HG02678 (cell line): ENCODE measurements around the gene JPH3.

Source experiments
- ATAC-seq: cut with Tn5 transposase; IDR thresholded peaks from one replicate; pipeline ENCODE4 v1.9.1; 2021; ENCODE audit warnings: mild to moderate bottlenecking, moderate library complexity; ENCODE audit not compliant: unreplicated experiment

Gene JPH3

DNA sequence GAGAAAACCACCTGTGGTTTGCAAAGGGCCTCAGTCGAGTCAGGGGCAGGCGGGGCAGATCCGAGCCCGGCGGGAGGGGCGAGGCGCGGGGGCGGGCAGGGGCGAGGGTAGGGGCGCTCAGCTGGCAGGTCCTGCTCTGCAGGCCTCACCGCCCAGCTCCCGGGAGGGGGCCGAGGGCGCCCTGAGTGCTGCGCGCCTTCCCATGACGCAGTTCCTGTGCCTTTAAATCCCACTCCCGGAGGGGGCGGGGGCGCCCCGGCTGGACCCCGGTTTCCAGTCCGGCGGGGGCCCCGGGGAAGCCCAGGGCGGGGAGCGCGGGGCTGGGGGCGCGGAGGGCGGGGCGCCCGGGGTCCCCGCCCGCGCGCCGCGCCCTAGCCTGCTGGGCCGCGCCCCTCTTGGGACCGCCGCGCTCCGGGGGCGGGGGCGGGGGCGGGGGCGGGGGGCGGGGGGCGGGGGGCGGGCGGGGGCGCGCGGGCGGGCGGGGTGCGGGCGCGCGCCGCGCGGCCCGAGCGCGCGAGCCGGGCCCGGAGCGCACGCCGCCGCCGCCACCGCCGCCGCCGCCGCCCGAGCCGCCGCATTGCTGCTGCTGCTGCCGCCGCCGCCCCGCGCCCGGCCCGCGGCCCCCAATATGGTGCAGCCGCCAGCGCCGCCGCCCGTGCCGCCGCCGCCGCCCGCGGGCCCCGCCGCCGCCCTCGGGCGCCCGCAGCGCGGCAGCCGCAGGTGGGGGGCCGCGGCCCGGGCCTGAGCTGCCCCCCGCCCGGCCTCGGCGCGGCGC is at the start of gene JPH3:
TSS of gene JPH3 (plus strand) at position 508 of the 775 bp plus-strand sequence. CDS start 639 bp downstream, outside the sequence.
- no peak for ATAC-seq

DNA sequence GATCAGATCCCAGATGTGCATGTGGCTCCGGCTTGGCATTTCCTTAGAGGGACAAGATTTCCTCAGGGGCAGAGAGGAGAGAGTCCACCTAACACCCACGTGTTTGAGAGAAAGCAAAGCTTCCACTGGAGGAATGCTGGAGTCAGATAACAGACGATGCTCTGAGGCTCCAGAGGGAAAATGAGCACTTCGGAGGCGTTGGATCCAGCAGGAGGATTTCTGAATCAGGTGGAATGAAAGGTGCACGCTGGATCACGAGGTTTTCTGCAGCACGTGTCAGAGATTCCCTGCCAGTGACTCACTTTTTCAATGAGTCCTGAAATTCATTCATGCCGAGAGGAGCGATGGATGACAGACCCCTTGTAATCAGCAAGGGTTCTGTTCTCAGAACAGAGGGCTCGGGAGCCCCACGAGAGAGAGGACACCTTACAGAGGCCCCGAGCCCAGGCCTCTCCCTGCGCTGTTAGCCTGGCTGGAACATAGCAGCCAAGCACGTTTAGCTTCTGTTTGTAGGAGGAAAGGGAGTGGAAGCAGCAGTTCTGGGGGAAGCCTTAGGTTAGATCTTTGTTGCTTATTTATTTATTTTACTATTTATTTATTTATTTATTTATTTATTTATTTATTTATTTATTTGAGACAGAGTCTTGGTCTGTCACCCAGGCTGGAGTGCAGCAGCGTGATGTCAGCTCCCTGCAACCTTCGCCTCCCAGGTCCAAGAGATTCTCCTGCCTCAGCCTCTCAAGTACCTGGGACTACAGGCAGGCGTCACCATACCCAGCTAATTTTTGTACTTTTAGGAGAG is 49.3 kb upstream of the JPH3 start:
- no peak for ATAC-seq

DNA sequence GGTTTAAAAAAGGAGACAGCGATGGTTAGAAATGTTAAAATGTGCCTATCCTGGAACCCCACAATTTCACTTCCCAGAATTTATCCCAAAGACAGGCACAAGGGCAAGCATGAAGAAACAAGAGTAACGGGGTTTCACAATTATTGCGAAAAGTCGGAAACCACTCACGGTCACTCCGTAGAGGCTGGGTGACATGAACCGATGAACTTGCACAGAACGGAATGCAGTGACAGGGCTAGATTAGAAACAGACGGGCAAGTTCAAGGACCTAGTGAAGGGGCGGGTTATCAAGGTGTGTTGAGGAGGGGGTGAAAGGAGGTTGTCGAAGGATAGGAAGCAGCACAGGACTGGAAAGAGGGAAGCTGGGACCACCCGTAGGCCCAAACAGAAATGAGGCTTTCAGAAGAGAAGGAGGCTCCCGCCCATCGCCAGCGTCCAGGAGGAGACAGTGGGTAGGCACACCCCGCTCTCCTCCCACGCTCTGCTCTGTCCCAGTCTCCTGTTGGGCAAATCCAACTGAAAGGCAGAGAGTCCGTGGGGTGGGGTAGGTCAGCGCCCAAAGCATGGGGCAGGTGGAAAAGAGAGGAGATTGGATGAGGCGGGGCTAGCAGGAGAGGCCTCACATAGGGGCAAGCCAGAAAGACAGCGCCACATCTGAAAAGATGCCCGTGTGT is 47.4 kb upstream of the JPH3 start:
- no peak for ATAC-seq

DNA sequence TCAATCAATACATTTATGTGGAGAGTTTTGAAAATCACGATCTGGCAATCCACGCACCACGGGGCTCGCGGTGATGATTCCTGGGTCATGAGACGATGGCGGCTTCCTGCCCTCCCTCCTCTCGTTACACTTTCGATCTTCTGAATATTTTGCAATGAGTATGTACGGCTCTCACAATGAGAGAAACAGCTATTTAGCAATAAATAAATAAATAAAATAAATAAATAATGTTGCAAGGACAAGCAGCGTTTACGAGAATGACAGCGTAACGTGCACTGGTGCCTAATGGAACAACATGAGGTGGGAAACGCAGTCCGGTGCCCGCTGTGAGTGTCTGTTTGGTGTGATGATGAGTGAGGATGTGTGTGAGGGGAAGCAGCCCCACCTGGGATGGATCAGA is 46.7 kb upstream of the JPH3 start:
- no peak for ATAC-seq

DNA sequence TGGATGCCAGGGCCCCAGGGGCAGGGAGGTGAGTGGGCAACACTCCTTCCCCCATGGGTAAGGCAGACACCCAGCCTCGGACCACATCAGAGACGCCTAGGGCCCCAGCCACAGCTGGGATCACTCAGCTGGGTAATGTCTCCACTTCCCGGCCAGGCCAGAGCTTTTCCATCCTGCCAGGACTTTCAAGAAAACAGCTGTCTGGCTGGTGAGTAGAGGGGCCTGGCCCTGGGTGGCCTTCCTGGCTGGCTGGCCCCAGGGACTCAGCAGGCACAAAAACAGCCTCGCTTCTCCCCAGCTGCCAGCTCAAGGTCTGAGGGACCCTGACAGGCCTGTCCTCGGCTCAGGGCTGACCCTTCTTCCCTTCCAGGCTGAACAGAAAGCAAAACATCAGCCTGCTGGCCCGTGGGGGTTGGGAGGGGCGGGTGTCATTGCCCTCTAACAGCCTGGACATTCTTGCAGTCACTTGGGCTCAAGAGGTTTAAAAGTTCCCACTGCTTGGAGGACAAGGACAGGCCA is 45.3 kb upstream of the JPH3 start:
- ATAC-seq, result no peak

DNA sequence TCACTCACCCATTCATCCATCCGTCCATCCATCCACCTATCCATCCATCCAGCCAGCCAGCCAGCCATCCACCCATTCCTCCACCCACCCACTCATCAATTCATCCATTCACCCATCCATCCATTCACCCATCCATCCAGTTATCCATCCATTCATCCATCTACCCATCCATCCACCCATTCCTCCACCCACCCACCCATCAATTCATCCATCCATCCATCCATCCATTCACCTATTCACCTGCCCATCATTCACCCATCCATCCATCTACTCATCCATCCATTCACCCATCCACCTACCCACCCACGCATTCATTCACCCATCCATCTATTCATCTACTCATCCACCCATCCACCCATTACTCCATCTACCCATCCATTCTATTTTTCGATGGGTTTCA is 43.6 kb upstream of the JPH3 start:
- ATAC-seq, result no peak

DNA sequence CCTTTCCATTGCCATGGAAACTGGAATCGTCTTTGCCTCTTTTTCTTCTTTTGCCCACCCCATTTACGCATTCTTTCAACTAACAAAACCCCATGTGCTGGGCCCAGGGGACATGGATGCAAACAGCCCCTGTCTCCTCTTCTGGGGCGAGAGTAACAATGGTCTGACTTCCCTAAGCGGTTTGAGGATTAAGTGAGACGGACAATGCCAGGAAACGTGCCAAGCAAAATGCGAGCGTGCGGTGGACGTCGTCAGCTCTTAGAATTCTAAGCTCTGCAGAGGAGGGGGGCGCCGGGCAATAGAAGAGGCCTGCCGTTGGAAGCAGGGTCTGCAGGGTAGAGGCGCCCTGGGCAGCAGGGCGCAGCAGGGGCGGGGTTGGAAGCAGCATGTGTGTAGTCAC is 42.4 kb upstream of the JPH3 start:
- no peak for ATAC-seq

DNA sequence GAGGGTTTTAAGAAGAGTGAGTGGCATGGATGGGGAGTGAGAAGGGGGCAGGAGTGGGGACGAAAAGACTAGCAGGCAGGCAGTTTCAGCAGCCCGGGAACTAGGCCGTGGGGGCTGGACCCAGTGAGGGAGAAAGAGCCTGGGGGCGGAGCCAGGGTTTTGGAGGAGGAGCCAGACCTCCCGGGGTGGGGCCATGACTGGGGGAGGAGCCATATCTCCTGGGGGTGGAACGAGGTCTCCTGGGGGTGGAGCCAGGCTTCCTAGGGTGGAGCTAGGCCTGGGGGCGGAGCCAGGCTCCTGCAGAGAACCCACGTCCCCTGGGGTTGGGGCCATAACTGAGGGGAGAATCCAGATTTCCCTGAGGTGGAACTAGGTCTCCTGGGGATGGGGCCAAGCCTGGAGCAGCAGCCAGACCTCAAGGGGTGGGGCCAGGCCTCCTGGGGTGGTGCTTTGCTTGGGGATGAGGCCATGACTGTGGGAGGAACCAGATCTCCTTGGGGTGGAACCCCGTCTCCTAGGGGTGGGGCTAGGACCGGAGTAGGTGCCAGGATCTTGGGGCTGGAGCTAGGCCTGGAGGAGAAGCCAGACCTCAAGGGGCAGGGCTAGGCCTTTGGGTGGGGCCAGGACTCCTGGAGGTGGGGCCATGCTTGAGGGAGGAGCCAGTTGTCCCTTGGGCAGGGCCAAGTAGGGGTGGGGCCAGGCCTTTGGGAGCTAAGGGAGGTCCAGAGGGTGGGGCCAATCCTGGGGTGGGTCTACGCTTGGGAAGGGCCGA is 41.7 kb upstream of the JPH3 start:
- ATAC-seq, result no peak

DNA sequence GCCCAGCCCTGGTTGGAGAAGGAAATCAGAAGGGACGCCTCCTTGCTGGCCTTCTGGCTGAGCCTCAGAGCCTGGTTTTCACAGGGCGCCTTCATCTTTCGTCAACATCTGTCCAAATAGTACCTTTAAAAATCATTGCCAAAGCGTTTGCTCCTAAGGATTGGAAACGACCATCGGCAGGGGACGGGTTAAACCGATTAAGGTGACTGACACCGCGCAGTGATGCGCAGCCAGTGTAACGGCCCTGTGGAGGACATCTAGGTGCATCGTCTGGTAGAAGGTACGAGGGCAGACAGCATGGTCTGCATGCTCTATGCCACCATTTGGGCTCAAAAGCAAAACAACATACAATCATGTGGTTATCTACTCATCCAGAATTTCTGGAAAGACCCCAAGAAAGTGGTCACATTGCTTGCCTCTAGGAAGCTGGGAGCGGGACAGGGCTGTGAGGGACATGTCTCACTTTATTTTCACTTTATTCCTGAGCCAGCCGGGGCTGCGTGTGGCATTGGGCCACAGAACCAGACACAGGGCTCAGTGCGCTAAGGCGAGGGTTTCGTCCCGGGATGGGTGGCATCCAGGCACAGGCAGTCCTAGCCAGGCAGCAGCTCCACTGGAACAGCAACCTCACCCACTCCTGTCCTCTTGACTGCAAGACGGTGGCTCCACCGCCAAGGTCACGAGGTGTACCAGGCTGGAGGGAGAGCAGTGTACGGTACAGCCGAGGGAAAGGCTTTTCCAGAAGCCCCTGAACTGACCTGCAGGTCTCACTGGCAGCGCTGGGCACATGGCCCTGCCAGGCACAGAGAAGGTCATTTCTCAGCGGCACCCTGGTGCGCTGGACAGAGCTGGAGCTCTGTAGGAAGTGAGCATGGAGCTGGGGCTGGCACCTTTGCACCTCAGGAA is 40.9 kb upstream of the JPH3 start:
- ATAC-seq, result no peak

DNA sequence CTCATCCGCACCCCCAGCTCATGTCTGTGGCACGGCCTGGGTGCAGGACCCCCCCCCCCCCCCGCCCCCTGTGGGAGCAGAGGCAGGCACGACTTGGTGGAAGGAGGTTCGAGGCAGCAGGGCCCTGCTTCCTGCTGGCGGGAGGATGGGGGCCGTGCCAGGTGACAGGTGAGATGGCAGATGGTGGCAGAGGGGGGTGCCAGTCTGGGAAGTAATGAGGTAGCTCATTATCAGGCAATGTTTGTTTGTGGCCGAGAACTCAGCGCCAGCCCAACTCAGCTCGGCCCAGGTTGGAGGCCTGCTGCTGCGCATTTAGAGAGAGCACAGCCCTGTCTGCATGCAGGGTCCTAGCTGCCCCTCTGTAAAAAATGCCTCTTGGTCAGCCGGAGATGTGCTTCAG is 40.1 kb upstream of the JPH3 start:
- ATAC-seq, result no peak

DNA sequence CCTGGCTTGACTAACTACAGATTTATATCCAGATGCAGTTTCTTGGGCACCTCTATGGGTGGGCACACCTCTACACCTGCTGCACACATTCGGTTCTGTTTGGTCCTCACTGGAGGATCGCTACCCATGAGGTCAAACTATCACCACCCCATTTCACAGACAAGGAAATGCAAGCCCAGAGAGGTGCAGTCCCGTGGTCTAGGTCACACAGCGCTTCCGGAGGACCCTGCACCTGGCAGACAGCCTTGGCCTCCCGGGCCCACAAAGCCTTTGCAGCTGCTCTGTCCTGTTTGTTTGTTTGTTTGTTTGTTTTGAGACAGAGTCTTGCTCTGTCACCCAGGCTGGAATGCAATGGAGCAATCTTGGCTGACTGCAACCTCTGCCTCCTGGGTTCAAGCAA is 39.3 kb upstream of the JPH3 start:
- ATAC-seq, result no peak

DNA sequence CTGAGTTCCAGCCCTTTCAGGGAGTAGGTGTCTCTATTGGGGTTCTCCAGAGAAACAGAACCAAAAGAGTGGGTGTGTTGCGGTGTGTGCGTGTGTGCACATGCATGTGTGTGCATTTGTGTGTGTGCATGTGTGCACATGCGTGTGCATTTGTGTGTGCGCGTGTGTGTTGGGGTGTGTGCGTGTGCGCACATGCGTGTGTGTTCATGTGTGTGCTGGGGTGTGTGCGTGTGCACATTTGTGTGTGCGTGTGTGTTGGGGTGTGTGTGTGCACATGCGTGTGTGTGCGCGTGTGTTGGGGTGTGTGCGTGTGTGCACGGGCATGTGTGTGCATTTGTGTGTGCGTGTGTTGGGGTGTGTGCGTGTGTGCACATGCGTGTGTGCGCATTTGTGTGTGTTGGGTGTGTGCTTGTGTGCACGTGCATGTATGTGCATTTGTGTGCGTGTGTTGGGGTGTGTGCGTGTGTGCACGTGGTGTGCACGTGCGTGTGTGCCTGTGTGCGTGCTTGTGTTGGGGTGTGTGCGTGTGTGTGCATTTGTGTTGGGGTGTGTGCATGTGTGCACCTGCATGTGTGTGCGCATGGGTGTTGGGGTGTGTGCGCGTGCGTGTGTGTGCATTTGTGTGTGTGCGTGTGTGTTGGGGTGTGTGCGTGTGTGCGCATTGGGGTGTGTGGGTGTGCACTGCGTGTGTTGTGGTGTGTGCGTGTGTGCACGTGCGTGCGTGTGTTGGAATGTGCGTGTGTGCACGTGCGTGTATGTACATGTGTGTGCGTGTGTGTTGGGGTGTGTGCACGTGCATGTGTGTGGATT is 38.4 kb upstream of the JPH3 start:
- no peak for ATAC-seq

DNA sequence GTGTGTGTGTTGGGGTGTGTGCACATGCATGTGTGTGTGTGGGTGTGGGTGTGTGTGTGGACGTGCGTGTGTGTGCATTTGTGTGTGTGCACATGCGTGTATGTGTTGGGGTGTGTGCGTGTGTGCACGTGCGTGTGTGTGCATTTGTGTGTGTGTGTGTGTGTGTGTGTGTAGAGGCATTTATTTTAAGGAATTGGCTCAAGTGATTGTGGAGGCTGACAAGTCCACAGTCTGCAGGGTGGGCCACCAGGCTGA is 37.9 kb upstream of the JPH3 start:
- ATAC-seq, result no peak

DNA sequence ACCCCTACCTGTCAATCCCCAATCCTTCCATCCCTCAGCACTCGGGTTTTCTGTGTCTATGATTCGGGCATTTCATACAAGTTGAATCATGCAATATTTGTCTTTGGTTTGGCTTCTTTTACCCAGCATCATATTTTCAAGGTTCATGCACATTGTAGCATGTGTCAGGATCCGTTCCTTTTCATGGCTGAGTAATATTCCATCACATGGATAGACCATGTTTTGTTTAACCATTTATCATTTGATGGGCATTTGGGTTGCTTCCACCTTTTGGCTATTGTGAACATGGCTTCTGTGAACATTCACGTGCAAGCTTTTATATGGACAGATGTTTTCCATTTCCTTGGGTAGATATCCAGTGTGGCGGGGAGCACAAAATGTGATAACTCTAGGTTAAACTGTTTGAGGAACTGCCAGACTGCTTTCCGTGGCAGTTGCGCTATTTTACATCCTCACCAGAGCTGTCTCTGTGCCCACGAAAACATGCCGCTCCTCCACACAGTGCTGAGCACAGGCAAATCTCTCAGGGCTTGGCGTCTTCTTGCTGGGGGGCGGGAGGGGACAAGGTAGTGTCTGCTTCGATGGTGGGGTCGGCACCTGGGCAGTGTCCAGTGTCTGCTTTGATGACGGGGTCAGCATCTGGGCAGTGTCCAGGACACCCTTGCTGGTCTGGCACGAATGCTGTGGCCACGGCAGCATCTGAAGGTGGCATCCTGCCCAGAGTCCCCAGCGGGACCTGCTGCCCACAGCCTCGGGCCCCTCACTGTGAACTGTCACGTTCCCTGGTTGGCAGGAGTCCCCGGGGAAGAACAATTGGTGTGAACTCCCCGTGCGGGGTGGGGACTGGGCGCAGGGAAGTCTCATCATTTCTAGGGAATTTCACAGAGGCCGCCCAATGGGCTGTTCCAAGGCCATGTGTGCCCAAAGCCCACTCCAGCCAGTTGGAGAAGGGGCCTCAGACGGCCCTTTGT is 32.4 kb upstream of the JPH3 start:
- no peak for ATAC-seq

DNA sequence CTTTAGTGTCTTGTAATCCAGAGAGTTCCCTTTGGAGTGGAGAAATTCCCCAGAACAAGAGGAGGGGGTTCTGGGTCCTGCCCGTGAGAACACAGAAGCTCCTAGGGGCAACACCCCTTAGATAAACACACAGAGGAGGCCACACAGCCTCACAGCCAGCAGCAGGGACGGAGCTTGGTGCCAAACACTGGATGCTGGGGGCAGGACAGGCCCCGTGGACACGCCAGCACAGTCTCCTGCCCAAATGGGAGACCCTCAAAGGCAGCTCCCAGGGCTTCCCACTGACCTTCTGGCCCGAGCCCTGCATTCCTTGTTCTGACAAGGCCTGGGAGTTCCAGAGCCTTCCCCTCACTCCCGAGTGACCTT is 31.8 kb upstream of the JPH3 start:
- no peak for ATAC-seq

DNA sequence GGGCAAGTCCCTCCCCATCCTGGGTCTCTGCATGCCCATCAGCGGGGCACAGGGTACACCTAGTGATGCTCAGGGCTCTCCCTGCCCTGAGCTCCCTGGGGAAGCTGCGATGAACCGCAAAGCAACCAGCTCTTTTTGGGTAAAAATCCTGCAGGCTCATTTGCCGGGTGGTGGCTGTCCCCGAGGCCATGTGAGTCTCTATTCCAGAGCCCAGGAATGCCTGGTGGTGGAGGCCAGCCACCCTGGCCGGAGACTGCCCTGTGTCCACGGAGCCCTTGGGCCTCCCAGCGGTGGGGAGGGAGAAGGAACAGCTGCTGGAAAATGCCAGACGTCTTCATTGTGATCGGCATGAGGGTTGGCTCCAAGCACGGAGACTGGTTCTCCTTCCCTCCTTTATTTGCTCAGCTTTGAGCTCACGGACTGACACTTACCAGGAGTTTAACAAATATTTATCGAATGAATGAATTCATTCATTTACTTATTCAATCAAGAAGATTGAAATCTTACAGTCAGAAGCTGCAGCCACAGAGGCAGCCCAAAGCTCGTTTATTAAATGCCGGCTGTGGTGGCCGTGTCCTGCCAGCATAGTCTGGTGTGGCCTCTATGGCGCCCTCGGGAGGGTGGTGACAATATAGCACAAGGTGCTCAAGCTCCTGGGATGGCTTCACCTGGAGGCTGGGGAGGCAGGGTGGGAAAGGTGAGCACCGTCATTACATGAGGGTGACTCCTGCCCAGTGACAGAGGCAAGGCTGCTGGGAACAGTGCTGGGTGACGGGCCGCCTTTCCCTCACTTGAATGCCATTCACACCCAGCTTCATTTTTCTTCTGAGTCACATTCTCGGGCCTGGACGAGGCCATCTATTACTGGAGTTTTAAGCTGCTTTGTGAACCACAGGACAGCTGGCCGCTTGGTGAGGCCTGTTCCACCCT is 31.1 kb upstream of the JPH3 start:
- no peak for ATAC-seq

DNA sequence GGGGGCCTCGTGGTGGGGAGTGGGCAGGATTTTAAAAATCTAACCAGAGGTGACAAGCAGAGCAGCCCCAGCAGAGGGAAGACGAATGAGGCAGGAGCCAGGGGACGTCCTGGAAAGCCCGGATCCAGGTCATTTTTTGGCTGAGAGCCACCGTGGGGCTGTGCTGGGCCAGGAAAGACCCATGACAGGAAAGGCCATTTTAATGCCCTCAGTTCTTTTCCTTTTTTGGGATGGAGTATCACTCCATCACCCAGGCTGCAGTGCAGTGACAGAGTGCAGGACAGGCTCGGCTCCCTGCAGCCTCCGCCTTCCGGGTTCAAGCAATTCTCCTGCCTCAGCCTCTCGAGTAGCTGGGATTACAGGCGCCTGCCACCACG is 30.5 kb upstream of the JPH3 start:
- no peak for ATAC-seq
